Endometrium (tissue), 2 donors: ENCODE data around the gene FGF14.

Source experiments
- FAIRE-seq: peaks from 2 replicates; lab custom pipeline; 2012; peaks lifted over from hg19 to GRCh38; lab: Jason Lieb, UNC
- donor health status: control.
- donor health status: control.

Gene FGF14

DNA sequence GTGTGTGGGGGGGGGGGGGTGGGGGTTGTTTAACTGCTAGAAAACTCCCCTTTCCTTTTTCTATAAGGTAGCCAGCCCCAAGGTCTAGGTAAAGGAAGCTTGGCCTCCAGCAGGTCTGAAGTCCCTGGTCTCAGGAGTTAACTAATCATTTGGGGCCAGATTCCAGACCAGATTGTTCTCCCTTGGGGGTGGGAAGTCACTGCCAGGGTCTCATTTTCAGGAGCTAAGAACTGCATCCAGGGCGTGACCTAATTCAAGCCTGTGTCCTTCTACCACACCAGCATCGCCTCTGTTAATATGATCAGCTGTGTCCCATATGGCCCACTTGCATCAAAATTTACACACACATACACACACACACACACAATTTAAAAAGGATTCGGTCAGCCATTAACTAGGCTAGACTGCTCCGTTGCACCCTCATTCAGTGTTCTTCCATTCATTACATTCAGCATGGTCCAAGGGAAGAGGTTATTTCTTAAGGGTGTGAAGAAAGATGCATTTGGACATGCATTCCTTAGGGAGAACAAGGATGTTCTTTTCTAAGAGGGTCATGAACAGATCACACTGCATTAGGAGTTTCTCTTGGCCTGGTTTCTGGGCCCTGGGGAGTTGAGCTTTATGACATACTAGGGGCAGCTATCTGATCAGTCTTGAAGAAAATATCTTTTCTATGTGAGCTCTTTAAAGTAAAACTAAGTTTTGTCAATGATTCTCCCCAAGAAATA is 91.0 kb downstream of the FGF14 start:
- no peak for FAIRE-seq

DNA sequence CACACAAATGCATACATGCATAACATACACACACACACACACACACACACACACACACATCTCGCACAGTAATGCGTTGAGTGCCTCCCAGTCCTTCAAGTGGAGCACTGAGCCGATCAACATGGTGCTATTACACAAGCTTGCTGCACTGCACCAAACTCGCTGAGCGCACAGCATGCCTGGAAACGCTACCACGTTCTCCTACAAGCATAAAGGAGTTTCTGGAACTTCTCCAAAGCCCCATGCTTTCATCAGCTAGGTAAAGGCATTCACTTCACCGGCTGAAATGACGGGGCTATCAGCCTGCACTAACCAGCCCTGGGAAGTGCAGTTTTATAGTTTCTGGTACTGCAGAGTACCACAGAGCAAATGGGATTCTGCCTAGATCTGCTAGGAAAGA is 92.7 kb downstream of the FGF14 start:
- FAIRE-seq, result no peak

DNA sequence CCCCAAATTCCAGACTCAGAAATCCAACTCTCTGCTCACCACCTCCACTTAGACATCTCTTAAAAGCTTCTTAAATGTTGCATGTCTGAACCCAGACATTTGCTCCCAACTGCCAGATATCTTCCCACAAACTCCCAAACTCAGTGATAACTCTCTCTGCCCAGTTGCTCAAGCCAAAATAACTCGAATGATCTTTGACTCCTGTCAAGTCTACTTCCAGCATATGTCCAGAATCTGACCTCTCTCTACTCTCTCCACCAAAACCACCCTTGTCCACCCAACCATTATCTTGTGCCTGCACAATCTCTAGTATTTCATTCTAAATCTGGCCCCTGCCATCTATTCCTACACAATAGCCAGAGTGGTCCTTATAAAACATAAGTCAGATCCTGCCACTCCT is 99.3 kb downstream of the FGF14 start:
- FAIRE-seq, result no peak

DNA sequence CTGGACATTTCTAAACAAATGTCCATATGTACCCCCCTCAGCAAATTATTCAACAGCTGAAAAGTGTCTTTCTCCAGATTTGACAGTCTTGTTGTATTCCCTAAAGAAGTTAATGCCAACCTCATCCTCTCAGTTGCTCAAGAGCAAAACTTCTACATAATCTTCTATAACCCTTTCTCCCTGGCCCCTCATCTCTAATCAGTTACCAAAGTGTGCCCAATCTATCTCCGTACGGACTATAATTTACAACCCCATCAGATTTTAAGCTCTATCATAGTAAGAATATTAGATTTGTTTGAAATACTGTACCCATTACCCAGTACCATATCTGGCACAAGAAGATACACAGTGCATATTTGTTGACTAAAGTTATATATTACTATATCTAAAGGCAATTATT is 101.5 kb downstream of the FGF14 start:
- no peak for FAIRE-seq

- FAIRE-seq, result no peak
Measured at GRCh38 chr13:102299366-102299765, 102.5 kb downstream of the FGF14 start.

DNA sequence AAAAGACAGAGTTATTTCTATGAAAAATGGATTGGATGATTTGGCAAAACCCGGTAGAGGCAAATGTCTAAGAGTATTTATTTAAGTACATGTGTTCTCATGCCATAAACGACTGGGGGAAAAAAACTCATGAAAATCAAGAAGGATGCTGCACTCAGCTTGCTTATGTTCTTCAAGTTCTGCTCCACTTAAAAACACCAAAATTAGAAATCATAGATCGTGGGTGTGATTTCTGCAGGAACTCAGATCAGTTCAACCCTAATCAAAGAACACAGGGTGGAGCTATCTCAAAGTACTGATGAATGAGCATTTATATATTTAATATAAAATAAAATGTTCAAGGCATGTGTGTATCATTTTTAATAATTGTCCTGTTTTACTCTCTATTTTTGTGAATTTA is 103.8 kb downstream of the FGF14 start:
- FAIRE-seq, result no peak

DNA sequence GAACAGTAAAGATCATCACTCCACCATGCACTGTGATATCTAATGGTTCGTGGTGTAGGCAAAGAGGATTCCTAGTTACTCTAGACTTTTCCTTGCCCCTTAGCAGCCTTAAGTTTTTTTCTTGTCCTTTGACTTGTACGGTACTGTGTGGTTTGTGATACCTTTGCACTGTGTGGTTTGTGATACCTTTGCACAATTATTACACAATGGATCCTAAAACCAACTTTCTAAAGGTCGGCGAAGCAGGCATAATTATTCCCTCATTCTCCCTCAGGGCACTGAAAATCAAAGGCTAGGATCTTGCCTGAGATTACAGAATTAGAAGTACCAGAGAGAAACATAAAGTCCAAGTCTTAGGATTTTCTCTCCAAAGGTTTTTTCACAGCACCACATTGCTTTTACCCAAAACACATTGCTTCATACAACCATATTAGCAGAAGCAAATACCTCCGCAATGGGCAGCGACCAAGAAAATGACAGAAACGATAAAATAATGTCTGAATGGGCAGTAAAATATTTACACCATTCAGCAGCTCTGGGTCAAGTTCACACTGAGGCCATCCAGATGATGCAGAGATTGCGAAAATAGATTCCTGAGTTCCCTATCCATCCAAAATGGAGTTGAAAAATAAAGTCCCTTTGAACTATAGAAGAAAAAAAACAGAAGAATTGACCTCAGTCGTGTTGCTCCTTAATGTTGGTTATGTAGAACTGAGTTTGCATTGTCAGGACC is 106.4 kb downstream of the FGF14 start:
- no peak for FAIRE-seq

- no peak for FAIRE-seq
Measured at GRCh38 chr13:102294407-102295018, 107.3 kb downstream of the FGF14 start.

- FAIRE-seq, result no peak
Measured at GRCh38 chr13:102293723-102294122, 108.1 kb downstream of the FGF14 start.

GRCh38 chr13:102291587-102292218 is 110.1 kb downstream of the FGF14 start:
- FAIRE-seq, result no peak

- FAIRE-seq, result no peak
Measured at GRCh38 chr13:102289606-102290005, 112.2 kb downstream of the FGF14 start.

DNA sequence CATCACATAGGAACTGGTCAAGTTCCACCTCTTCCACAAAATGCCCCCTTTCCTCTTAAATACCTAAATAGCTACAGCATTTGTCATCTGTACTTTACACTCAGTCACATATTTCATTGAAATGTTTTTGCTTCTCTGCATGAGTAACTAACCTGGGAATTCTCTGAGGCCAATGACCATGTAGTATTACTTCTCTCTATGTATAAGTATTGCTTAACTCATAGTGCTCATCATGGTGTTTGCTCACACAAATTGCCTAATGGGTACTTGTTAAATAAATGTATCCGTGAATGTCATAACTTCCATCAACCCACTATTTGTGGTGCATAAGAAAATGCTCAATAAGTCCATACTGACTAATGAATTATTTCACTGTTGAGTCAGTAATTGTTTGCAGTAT is 115.5 kb downstream of the FGF14 start:
- FAIRE-seq, result no peak

DNA sequence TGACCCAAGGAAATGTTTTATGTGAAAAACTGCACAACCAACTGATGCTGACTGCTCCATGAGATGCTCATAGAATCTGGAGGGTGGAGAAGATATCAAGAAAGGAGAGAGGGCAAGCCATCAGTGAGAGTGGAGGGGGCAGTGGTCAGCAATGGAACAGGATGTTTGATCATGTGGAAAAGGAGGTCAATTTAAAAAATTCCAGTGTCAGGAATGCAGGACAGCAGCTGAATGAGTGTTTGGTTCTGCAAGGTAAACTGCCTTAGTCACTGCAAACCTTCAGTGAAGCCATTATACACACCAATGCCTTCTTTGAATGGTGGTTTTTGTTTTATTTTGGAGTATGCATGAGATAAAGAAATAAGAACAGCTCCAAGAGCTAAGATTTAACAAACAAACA is 121.5 kb downstream of the FGF14 start:
- no peak for FAIRE-seq

GRCh38 chr13:102277286-102277685 is 124.6 kb downstream of the FGF14 start:
- no peak for FAIRE-seq

DNA sequence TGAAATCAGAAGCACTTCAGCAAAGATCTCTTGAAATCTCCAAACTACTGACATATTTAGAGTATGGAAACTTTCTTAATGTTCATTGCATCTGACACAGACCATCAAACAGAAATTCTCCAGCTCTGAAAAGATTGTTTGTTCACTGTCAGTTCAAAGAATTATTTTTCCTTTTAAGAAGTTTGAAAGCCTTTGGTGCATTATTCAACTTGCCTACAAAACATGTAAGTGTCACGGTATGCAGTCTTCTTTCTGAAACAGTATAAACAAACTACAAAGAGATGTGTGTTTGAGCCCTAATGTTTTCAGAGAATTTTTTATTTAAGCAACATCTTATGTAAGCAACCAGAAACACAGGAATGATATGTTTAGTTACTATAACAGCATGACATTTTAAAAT is 125.4 kb downstream of the FGF14 start:
- FAIRE-seq, result peak; percentile 66

- no peak for FAIRE-seq
Measured at GRCh38 chr13:102275969-102276368, 125.9 kb downstream of the FGF14 start.

- FAIRE-seq, result no peak
Measured at GRCh38 chr13:102273111-102273510, 128.7 kb downstream of the FGF14 start.

DNA sequence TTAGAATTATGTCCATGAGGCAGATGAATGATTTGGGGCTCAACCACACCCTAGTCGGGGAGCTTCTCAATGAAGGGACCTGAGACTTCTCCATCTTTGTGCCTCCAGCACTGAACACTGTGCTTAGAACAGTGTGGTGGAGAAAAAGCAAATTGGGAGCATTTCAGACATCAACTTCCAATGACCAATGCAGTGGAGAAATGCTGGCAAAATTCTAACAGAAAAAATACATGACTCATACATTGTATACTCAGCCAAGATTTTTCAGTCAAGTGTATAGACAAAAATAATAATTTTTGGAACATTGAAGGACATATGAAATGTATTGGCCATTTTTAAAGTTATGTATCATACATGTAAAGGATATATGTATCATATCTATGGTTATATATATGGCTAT is 134.7 kb downstream of the FGF14 start:
- no peak for FAIRE-seq

GRCh38 chr13:102261809-102262208 is 140.0 kb downstream of the FGF14 start:
- no peak for FAIRE-seq

DNA sequence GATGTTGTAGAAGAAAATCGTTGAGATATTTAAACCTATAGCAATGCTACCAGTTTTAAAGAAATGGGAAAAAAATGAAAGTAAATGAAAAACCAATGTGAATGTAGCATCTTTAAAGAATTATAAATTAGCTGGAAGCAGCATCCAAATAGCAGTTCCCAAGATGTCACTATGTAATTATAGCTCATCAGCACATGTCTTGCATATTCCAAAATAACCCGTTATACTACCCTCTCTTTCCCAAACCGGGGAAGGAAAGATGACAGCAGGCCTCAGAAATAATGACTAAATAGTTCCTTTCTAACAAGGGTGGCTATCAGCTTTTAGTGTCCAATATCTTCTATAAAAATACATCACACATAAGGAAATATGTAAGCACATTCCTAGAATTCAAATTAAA is 140.5 kb downstream of the FGF14 start:
- FAIRE-seq, result no peak

- no peak for FAIRE-seq
Measured at GRCh38 chr13:102260256-102260655, 141.6 kb downstream of the FGF14 start.

- no peak for FAIRE-seq
Measured at GRCh38 chr13:102255409-102255808, 146.4 kb downstream of the FGF14 start.

- FAIRE-seq, result no peak
Measured at GRCh38 chr13:102251817-102252216, 150.0 kb downstream of the FGF14 start.
